ENCODE data around the gene IFIT1B. TPM values are rescaled to one million over a fixed set of nuclear protein-coding genes. Genes with fewer than 3 reads are reported as not detected.
"Not testable (repeated sequence)": the region's sequence is repeated elsewhere in the genome, so short reads cannot be mapped to it uniquely, and the experiment has no call there.

IFIT1B gene
- polyA plus RNA-seq, 3 donors: not detected

- H3K27me3 ChIP-seq (ENCODE audit: control insufficient read depth in 2 of 2, insufficient read depth in 2 of 2, low read length in 2 of 2): no peaks in the 10 kb centered on the region
- no peaks in the 10 kb centered on the region for H4K20me1 ChIP-seq (ENCODE audit: insufficient read depth, low read length)
- H3K27ac ChIP-seq (ENCODE audit: low read depth in 1 of 2, low read length in 2 of 2): no peak overlapping the region
- peaks cover 0 to 3% (median 0%) of the 10 kb centered on the region in 3 donors for H3K27me3 Mint-ChIP-seq (ENCODE audit: low read depth in 3 of 3)
- H3K4me1 ChIP-seq (ENCODE audit: control insufficient read depth in 1 of 2, insufficient read depth in 2 of 2, low read length in 2 of 2): peaks cover 23 to 30% of the 10 kb centered on the region in 2 donors
- TF ChIP-seq, protein P1, sequence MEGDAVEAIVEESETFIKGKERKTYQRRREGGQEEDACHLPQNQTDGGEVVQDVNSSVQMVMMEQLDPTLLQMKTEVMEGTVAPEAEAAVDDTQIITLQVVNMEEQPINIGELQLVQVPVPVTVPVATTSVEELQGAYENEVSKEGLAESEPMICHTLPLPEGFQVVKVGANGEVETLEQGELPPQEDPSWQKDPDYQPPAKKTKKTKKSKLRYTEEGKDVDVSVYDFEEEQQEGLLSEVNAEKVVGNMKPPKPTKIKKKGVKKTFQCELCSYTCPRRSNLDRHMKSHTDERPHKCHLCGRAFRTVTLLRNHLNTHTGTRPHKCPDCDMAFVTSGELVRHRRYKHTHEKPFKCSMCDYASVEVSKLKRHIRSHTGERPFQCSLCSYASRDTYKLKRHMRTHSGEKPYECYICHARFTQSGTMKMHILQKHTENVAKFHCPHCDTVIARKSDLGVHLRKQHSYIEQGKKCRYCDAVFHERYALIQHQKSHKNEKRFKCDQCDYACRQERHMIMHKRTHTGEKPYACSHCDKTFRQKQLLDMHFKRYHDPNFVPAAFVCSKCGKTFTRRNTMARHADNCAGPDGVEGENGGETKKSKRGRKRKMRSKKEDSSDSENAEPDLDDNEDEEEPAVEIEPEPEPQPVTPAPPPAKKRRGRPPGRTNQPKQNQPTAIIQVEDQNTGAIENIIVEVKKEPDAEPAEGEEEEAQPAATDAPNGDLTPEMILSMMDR (IDR thresholded peaks at IDR 0.05): no peak
- H3K27ac Mint-ChIP-seq: no peak overlapping the region
- WGBS (ENCODE audit: insufficient coverage): 94% methylated on average over 4 of the region's 5 CpGs
- no peaks in the 10 kb centered on the region for H3K9me3 Mint-ChIP-seq
- intact Hi-C loops (cut with micrococcal nuclease): no loop called here
- no peaks in the 10 kb centered on the region for H3K36me3 Mint-ChIP-seq
- H3K4me2 ChIP-seq (replicated peaks; ENCODE audit: extremely low read depth, low read length, poor library complexity, severe bottlenecking): no peak overlapping the region
- H3K9me3 ChIP-seq (replicated peaks in 1 of 2; ENCODE audit: control insufficient read depth in 1 of 2, insufficient read depth in 1 of 2, low read length in 2 of 2): no peaks in the 10 kb centered on the region
- H2AFZ ChIP-seq (ENCODE audit: insufficient read depth, low read depth, low read length, poor library complexity, severe bottlenecking): no peak overlapping the region
- H3K36me3 ChIP-seq (replicated peaks in 1 of 2; ENCODE audit: control insufficient read depth in 1 of 2, insufficient read depth in 2 of 2, low read length in 2 of 2): no peaks in the 10 kb centered on the region
- no peak overlapping the region for H3K4me3 ChIP-seq (replicated peaks in 1 of 3; ENCODE audit: low read depth in 2 of 3, low read length in 3 of 3)
- no peak for DNase-seq
- no peak overlapping the region for H3K4me3 Mint-ChIP-seq
- no peak overlapping the region for H3K9ac ChIP-seq (ENCODE audit: insufficient read depth, low read length, poor library complexity, severe bottlenecking)
- H3K79me2 ChIP-seq (ENCODE audit: insufficient read depth, low read length): no peaks in the 10 kb centered on the region
- peaks cover 20% of the 10 kb centered on the region for H3K4me1 Mint-ChIP-seq
Observed at GRCh38 chr10:89390476-89391225, 12.8 kb downstream of the IFIT1B start.

GRCh38 chr10:89391226-89391576 lies 13.3 kb downstream of the IFIT1B start:
- H3K36me3 ChIP-seq (replicated peaks in 1 of 2; ENCODE audit: control insufficient read depth in 1 of 2, insufficient read depth in 2 of 2, low read length in 2 of 2); H3K9me3 Mint-ChIP-seq; H3K4me2 ChIP-seq (replicated peaks; ENCODE audit: extremely low read depth, low read length, poor library complexity, severe bottlenecking); DNase-seq; H3K27ac Mint-ChIP-seq; H3K9me3 ChIP-seq (replicated peaks in 1 of 2; ENCODE audit: control insufficient read depth in 1 of 2, insufficient read depth in 1 of 2, low read length in 2 of 2); H3K4me3 Mint-ChIP-seq; H3K79me2 ChIP-seq (ENCODE audit: insufficient read depth, low read length); H3K27me3 Mint-ChIP-seq (ENCODE audit: low read depth in 3 of 3); H3K36me3 Mint-ChIP-seq; H3K27ac ChIP-seq (ENCODE audit: low read depth in 1 of 2, low read length in 2 of 2); H3K9ac ChIP-seq (ENCODE audit: insufficient read depth, low read length, poor library complexity, severe bottlenecking); H3K27me3 ChIP-seq (ENCODE audit: control insufficient read depth in 2 of 2, insufficient read depth in 2 of 2, low read length in 2 of 2); H4K20me1 ChIP-seq (ENCODE audit: insufficient read depth, low read length); intact Hi-C loops (cut with micrococcal nuclease); H2AFZ ChIP-seq (ENCODE audit: insufficient read depth, low read depth, low read length, poor library complexity, severe bottlenecking); H3K4me3 ChIP-seq (replicated peaks in 1 of 3; ENCODE audit: low read depth in 2 of 3, low read length in 3 of 3): not testable (repeated sequence)
- WGBS (ENCODE audit: insufficient coverage): no CpG with 5 or more reads among the region's 4 CpGs
- peaks cover 19 to 28% of the 10 kb centered on the region in 2 donors for H3K4me1 ChIP-seq (ENCODE audit: control insufficient read depth in 1 of 2, insufficient read depth in 2 of 2, low read length in 2 of 2)
- H3K4me1 Mint-ChIP-seq: peaks cover 19% of the 10 kb centered on the region
